Liver (tissue), 9 donors: ENCODE data around the gene ZSCAN29. TPM values are rescaled to one million over a fixed set of nuclear protein-coding genes. Genes with fewer than 3 reads are reported as not detected.

ENCODE experiments used
- DNase-seq: peaks from one replicate; pipeline ENCODE4 v3.0.0-alpha.2; 2017; ENCODE audit warnings: low spot score
- H3K27ac ChIP-seq, 2 donors: one replicate each; pipeline ENCODE4 v1.7.0; 2013; ENCODE audit warnings: inconsistent platforms in 2 of 2, low read length in 2 of 2, control low read depth in 1 of 2, low read depth in 1 of 2, mild to moderate bottlenecking in 1 of 2
- H3K27me3 ChIP-seq, 4 donors: one replicate each; pipeline versions ENCODE4 v1.6.1 to v1.7.0; 2013; ENCODE audit warnings: low read length in 3 of 4, inconsistent platforms in 1 of 4, mild to moderate bottlenecking in 1 of 4, moderate library complexity in 1 of 4; ENCODE audit not compliant: control insufficient read depth in 4 of 4, insufficient read depth in 4 of 4
- H3K36me3 ChIP-seq, 4 donors: one replicate each; pipeline versions ENCODE4 v1.6.1 to v1.7.0; 2013; ENCODE audit warnings: low read length in 3 of 4, mild to moderate bottlenecking in 3 of 4, low read depth in 1 of 4, moderate library complexity in 1 of 4; ENCODE audit not compliant: control insufficient read depth in 4 of 4, insufficient read depth in 3 of 4
- H3K4me1 ChIP-seq, 4 donors: one replicate each; pipeline versions ENCODE4 v1.6.1 to v1.7.0; 2013; ENCODE audit warnings: low read length in 3 of 4, mild to moderate bottlenecking in 3 of 4, moderate library complexity in 1 of 4; ENCODE audit not compliant: control insufficient read depth in 4 of 4, insufficient read depth in 4 of 4
- H3K4me3 ChIP-seq, 3 donors: one replicate each; pipeline versions ENCODE4 v1.6.1 to v1.7.0; 2013; ENCODE audit warnings: low read length in 3 of 3, control low read depth in 1 of 3, low read depth in 1 of 3, mild to moderate bottlenecking in 1 of 3
- H3K9ac ChIP-seq, 2 donors: one replicate each; pipeline ENCODE4 v1.7.0; 2013; ENCODE audit warnings: low read length in 2 of 2, mild to moderate bottlenecking in 2 of 2, moderate library complexity in 2 of 2, control low read depth in 1 of 2, low read depth in 1 of 2
- H3K9me3 ChIP-seq, 4 donors: one replicate each; pipeline versions ENCODE4 v1.6.1 to v1.7.0; 2013; ENCODE audit warnings: low read length in 3 of 4; ENCODE audit not compliant: control insufficient read depth in 4 of 4
- CTCF ChIP-seq: fragments of 150-350 bp; IDR thresholded peaks from 2 replicates; pipeline ENCODE4 v1.5.1; 2017; ENCODE audit warnings: improper control_type of control experiment, low read depth, low read length; ENCODE audit not compliant: missing input control
- FOXA2 ChIP-seq: IDR thresholded peaks from 2 replicates; pipeline ENCODE4 v1.6.1; 2016; ENCODE audit warnings: antibody characterized with exemption
- JUND ChIP-seq, 2 donors: IDR thresholded peaks; 2 replicates each; pipeline ENCODE4 v1.6.1; 2016; ENCODE audit warnings: antibody characterized with exemption in 2 of 2
- MAX ChIP-seq: IDR thresholded peaks from 2 replicates; pipeline ENCODE4 v1.6.1; 2016; ENCODE audit warnings: antibody characterized with exemption
- RAD21 ChIP-seq, 2 donors: IDR thresholded peaks; 2 replicates each; pipeline ENCODE4 v1.6.1; 2016; ENCODE audit warnings: antibody characterized with exemption in 2 of 2, mild to moderate bottlenecking in 2 of 2
- REST ChIP-seq: IDR thresholded peaks from 2 replicates; pipeline ENCODE4 v1.6.1; 2016; ENCODE audit warnings: antibody characterized with exemption, mild to moderate bottlenecking
- RXRA ChIP-seq, 2 donors: IDR thresholded peaks; 2 replicates each; pipeline ENCODE4 v1.6.1; 2017 to 2018; ENCODE audit warnings: antibody characterized with exemption in 2 of 2, mild to moderate bottlenecking in 1 of 2
- ZBTB33 ChIP-seq: IDR thresholded peaks from 2 replicates; pipeline ENCODE4 v1.6.1; 2016; ENCODE audit warnings: antibody characterized with exemption
- WGBS: extraction: QIAGEN DNeasy Blood & Tissue Kit; methylation state at CpG from one replicate; pipeline ENCODE4 v1.1.7; 2013; 5-methylcytosine and 5-hydroxymethylcytosine counted together
- polyA plus RNA-seq, 2 donors: library from polyadenylated mRNA; stranded (reverse) in 1 of 2; unstranded in 1 of 2; fragments of 200-250 nt in 1 of 2; fragments of >200 nt in 1 of 2; fragmentation: Nextera tagmentation in 1 of 2; extraction: Ambion mirVana in 1 of 2; gene quantifications; one replicate each; pipeline versions ENCODE4 v1.2.1 to v1.2.3, GENCODE V29; 2013 to 2015
- total RNA-seq, 2 donors: library from RNA; depleted of rRNA; stranded (reverse); fragments of >200 nt; gene quantifications; one replicate each; pipeline ENCODE4 v1.2.3, GENCODE V29; 2014
- donor health status: healthy.
- donor health status: healthy.
- donor health status: healthy.
- donor health status: healthy.
- donor health status: healthy.

ZSCAN29 gene
- total and polyA plus RNA-seq, 4 donors, result 4.1 to 15.6 (median 9.6) TPM

GRCh38 chr15:43378601-43379000 lies 7.8 kb upstream of the ZSCAN29 start:
- Histone ChIP-seq H3K36me3 (peaks cover 4 to 32% (median 23%) of the 10 kb centered on the region in 4 donors), H3K4me3 (no peak overlapping the region), H3K27ac (no peak overlapping the region), H3K4me1 (no peaks in the 10 kb centered on the region), H3K27me3 (no peaks in the 10 kb centered on the region), H3K9me3 (no peaks in the 10 kb centered on the region), H3K9ac (no peak overlapping the region)
- no peak for DNase-seq
- TF ChIP-seq RAD21 (IDR thresholded peaks at IDR 0.05) (no peak), JUND (IDR thresholded peaks at IDR 0.05) (no peak), RXRA (IDR thresholded peaks at IDR 0.05) (no peak), ZBTB33 (no peak)

GRCh38 chr15:43376017-43376705 lies 5.3 kb upstream of the ZSCAN29 start:
- TF ChIP-seq FOXA2, result no peak
- no peak for TF ChIP-seq REST
- TF ChIP-seq RAD21 (IDR thresholded peaks at IDR 0.05), result peak in 1 of 2 donors; percentile 45
- TF ChIP-seq ZBTB33, result no peak
- peak; percentile 54 for TF ChIP-seq CTCF
- no peak for TF ChIP-seq MAX

More at GRCh38 chr15:43376017-43376705, 5.3 kb upstream of the ZSCAN29 start:
- Histone ChIP-seq H3K4me1 (peaks cover 5 to 12% (median 8%) of the 10 kb centered on the region in 4 donors), H3K4me3 (no peak overlapping the region), H3K9me3 (no peaks in the 10 kb centered on the region), H3K27ac (no peak overlapping the region), H3K36me3 (peaks cover 0 to 21% (median 11%) of the 10 kb centered on the region in 4 donors), H3K9ac (no peak overlapping the region), H3K27me3 (no peaks in the 10 kb centered on the region)
- DNase-seq, result no peak
- WGBS, result 90% methylated on average over 13 of the region's 13 CpGs
